LHCN-M2 (cell line): ENCODE measurements around the gene AFDN. TPM values are rescaled to one million over a fixed set of nuclear protein-coding genes. Genes with fewer than 3 reads are reported as not detected.

Source experiments
- DNase-seq: peaks from one replicate; pipeline ENCODE4 v3.0.0-alpha.2; 2012; ENCODE audit warnings: low read depth
- total RNA-seq: library from RNA; depleted of rRNA; stranded (reverse); fragments of >200 nt; gene quantifications from 2 replicates; pipeline ENCODE4 v1.2.3, GENCODE V29; 2014

Gene AFDN
- total RNA-seq, 1 experiment from 2014 or later, result 35.5 TPM

DNA sequence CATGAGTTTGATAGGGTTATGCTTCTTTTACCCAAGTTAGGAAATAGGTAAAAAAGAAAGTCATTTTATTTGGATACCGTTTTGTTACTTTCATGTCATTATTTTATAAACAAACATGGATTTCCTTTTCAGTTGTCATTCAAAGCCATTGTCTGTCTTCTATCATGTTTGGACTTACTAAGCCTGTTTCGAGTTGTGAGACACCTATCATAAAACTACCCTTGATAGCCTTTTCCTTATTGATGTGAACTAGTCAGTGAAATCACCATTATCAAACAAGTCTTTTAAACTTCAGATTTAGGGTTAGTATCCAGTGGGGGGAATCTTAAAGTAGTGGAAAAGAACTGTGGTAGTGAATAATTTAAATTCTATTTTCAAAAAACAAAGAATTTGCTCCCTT is 85.8 kb downstream of the AFDN start:
- no peak for DNase-seq

DNA sequence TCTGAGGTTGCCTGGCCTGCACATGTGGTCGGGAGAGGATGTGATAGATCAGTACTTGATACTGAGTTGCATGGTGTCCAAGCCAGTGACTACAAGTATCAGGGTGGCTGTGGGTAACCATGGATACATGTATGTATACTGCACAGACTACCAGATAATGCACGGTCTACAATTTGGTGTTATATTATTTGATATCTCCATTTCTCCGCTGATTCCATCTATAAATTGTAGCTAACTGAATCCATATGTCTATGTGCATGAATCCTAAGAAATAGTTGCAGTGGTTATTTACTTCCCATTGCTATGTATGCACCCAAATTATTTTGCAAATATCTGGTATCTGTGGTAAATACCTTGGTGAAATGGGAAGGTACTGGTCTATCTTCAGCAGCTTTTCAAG is 87.0 kb downstream of the AFDN start:
- no peak for DNase-seq

- no peak for DNase-seq
Observed at GRCh38 chr6:167915139-167915538, 88.4 kb downstream of the AFDN start.

DNA sequence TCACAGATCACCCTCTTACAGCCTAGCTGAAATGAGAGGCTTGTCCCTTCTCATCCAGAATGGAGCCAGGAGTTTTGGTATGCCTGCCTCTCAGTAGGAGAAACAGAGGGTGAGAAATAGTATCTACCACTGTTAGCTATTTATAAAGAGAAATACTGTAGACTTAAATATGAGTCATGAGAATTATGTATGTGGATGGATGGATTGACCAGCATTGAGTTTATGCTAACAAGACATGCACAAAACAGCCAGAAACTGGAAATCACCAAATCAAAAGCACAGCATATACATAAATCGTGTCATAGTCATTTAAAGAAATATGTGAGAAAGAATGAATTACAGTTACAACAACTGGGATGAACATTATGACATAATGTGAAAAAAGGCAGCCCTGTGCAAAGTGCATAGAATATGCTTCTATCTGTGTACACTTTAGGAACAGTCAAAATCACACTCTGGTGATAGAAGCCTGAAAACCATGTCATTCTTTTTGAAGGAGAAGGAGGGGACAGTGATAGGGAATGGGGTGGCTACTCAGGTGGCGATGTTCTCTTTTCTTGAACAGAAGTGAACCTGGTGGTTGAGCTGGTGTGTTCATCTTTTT is 90.9 kb downstream of the AFDN start:
- no peak for DNase-seq

DNA sequence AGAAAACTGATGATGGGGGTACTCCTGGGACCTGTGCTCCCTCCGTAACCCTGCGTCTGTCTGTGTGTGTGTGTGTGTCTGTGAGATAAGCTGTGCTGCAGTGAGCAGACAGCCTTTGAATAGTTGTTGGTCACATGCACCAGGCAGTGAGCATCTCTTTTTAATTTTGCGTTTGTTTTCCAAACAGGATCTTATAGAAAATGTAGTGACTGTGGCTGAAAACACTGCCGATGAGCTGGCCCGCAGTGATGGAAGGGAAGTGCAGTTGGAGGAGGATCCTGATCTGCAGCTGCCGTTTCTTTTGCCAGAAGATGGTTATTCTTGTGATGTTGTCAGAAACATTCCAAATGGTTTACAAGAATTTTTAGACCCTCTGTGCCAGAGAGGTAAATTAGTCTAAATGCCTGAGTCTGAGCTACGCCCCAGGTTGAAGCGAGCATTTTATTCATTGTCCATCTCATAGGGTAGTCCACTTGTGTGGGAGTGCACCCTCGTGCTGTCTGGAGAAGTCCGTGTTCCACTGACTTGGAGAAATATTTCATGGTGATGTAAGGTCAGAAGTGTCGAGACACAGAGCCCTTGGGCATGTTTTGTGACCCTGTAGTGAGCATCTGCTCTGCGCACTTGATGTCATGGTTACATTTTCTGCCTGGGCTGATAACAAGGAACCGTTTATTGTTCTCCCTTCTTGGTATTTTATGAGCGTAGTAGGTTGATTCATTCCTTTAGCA is 92.0 kb downstream of the AFDN start:
- no peak for DNase-seq

- no peak for DNase-seq
Observed at GRCh38 chr6:167919349-167919748, 92.6 kb downstream of the AFDN start.

DNA sequence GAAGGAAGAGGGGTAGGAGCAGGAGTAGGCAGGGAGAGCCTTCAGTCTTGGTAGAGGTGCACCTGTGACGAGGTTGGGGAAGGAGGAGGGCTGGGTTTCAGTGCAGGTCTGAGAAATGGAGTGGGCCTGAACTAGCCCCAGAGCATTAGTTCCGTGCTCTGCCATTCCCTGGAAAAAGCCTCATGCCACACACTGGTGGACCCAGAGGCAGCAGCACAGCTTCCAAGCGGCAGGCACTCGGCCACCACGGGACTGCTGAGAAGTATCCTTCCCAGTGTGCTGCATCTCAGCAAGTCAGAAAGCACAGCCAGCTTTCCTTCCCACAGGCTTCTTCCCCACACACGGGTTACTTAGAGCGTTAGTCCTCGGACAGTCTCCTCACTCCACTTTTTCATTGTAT is 93.5 kb downstream of the AFDN start:
- DNase-seq, result no peak

- DNase-seq, result no peak
Observed at GRCh38 chr6:167921831-167922230, 95.1 kb downstream of the AFDN start.

- DNase-seq, result no peak
Observed at GRCh38 chr6:167925026-167925425, 98.3 kb downstream of the AFDN start.

DNA sequence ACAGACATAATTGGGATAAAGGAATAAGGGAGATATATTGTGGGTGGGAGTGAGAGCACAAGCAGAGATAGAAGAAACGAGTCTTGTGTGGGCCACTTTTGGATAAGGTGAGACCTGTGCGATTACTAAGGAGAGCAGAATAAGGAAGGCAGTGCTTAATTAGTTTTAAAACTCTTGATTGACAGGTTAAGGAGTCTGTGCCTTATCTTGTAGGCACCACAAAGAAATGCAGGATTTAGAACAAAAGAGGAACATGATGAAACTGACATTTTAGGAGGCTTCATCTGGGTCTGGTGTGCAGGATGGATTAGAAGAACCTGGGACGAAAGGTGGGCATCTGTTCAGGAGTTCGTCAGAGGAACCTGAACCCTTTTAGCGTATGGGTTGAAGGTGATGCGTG is 100.5 kb downstream of the AFDN start:
- no peak for DNase-seq

- no peak for DNase-seq
Observed at GRCh38 chr6:167928111-167928510, 101.4 kb downstream of the AFDN start.

- DNase-seq, result peak; percentile 69
Observed at GRCh38 chr6:167930295-167930694, 103.6 kb downstream of the AFDN start.

GRCh38 chr6:167932468-167933276 is 106.0 kb downstream of the AFDN start:
- no peak for DNase-seq

DNA sequence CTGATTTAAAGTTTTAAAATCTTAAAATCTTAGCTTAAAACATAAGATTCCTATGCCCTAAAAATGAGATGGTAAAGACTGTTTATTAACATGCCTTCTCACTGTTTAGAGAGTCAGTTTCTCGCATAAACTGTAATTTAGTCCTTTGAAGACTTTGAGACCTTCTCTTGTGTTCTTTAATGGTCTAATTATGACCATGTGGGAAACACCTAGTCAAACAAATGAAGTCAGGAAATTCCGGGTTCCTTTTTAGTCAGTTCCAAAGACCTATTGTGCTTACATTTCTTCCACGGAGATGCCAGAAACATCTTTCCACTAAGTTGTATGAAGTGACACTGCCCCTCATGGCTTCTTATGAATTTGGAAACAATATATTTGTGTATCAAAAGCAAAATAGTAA is 106.6 kb downstream of the AFDN start:
- DNase-seq, result no peak

- no peak for DNase-seq
Observed at GRCh38 chr6:167933847-167934246, 107.1 kb downstream of the AFDN start.

GRCh38 chr6:167934426-167934864 is 107.7 kb downstream of the AFDN start:
- DNase-seq, result no peak

DNA sequence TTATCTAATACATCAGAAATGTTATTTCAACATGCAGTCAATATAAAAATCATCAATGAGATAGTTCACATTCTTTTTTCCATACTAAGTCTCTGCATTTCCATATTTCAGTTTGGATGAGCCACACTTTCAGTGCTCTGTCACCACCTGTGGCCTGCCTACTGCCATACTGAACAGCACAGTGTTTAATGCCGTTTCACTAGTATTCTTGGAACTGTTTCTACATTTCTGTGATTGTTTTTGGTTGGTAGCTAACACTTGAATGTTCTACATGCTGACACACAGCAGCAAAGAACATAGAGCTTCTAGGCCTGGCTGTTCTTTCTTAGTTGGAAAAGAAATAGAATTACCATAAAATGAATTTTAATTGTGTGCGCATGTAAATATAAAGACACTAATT is 109.3 kb downstream of the AFDN start:
- no peak for DNase-seq

- DNase-seq, result no peak
Observed at GRCh38 chr6:167937301-167937700, 110.6 kb downstream of the AFDN start.

GRCh38 chr6:167937948-167938911 is 111.5 kb downstream of the AFDN start:
- DNase-seq, result peak; percentile 8

DNA sequence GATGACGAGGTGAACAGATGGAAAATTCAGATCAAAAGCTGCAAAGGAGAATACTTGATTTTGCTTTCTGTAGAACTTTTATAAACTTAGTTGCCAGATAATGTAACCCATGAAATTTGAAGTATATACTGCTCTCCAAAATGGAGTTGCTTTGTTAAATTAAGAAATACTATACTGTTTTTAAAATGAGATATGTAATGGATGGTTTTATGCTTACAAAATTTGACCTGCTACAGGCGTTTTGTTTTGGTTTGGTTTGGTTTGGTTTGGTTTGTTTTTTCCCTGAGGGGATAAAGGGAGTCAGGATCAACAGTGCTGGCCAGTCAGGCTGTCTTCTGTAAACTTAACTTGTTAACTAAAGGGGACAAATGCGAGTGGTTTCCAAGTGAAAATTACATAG is 115.1 kb downstream of the AFDN start:
- DNase-seq, result no peak

DNA sequence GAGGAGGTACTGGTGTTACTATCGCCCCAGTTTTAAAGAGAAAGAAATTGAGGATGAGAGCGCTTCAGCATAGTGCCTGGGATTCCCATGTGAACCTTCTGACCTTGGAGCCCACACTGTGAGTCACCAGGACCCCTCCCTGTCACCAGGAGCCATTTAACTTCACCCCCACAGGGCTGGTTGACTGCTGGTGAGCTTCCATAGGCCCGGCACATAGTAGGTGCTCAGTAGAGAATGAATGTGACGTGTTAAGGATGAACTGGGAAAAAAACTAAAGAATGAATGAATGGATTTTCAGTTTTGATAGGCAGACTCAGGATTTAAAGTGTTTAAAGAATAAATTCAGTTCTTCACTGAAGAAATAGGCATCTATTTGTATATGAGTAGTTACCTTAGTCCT is 117.4 kb downstream of the AFDN start:
- no peak for DNase-seq
